Nucleus accumbens (tissue), 56 donors: ENCODE results near the gene ATP9B.
A peak's percentile ranks its signal among the peaks of the same experiment; 100 is the strongest.
"Not testable (repeated sequence)": the region's sequence is repeated elsewhere in the genome, so short reads cannot be mapped to it uniquely, and the experiment has no call there.

Experiments
- DNase-seq, 56 donors: peaks; one replicate each; lab custom pipeline; 2025; lab: John Stamatoyannopoulos, UW

Gene ATP9B

GRCh38 chr18:79320216-79320850, 251.1 kb downstream of the ATP9B start:
- no peak for DNase-seq

GRCh38 chr18:79321625-79322405, 252.6 kb downstream of the ATP9B start:
- DNase-seq: no peak

GRCh38 chr18:79322441-79322840, 253.2 kb downstream of the ATP9B start:
- DNase-seq: no peak

GRCh38 chr18:79323471-79323870, 254.3 kb downstream of the ATP9B start:
- peak in 6 of 56 donors; percentile 11 to 29 (median 22) for DNase-seq

- no peak for DNase-seq
Observed at GRCh38 chr18:79326413-79327198, 257.4 kb downstream of the ATP9B start.

GRCh38 chr18:79327199-79327721, 258.1 kb downstream of the ATP9B start:
- DNase-seq: no peak

GRCh38 chr18:79327915-79328314, 258.7 kb downstream of the ATP9B start:
- not testable (repeated sequence) for DNase-seq

GRCh38 chr18:79328887-79329286, 259.7 kb downstream of the ATP9B start:
- DNase-seq: no peak

GRCh38 chr18:79329786-79330185, 260.6 kb downstream of the ATP9B start:
- DNase-seq: no peak

- no peak for DNase-seq
Observed at GRCh38 chr18:79332646-79333045, 263.5 kb downstream of the ATP9B start.

- DNase-seq: no peak
Observed at GRCh38 chr18:79333046-79333445, 263.9 kb downstream of the ATP9B start.

GRCh38 chr18:79334496-79335233, 265.5 kb downstream of the ATP9B start:
- DNase-seq: no peak

- DNase-seq: no peak
Observed at GRCh38 chr18:79335833-79336360, 266.7 kb downstream of the ATP9B start.

GRCh38 chr18:79336556-79337142, 267.5 kb downstream of the ATP9B start:
- no peak for DNase-seq

- no peak for DNase-seq
Observed at GRCh38 chr18:79337184-79337583, 268.0 kb downstream of the ATP9B start.

- no peak for DNase-seq
Observed at GRCh38 chr18:79337620-79338019, 268.4 kb downstream of the ATP9B start.

GRCh38 chr18:79339094-79339908, 270.1 kb downstream of the ATP9B start:
- no peak for DNase-seq

- DNase-seq: no peak
Observed at GRCh38 chr18:79343567-79344207, 274.5 kb downstream of the ATP9B start.
